Nephron progenitor cell (in vitro differentiated cells): ENCODE data around the gene BACE2.
A peak's percentile ranks its signal among the peaks of the same experiment; 100 is the strongest.

Experiments
- DNase-seq: peaks from one replicate; pipeline ENCODE4 v3.0.0; 2021
- H3K27ac Mint-ChIP-seq: 2 replicates; pipeline ENCODE4 v1.8.0; 2021; ENCODE audit warnings: mild to moderate bottlenecking, moderate library complexity, mixed read lengths
- H3K27me3 Mint-ChIP-seq: 2 replicates; pipeline ENCODE4 v1.8.0; 2021; ENCODE audit warnings: mild to moderate bottlenecking, low read depth, mixed read lengths; ENCODE audit not compliant: poor library complexity
- H3K36me3 Mint-ChIP-seq: 2 replicates; pipeline ENCODE4 v1.8.0; 2021; ENCODE audit warnings: low read depth, mixed read lengths
- H3K4me1 Mint-ChIP-seq: 2 replicates; pipeline ENCODE4 v1.8.0; 2021; ENCODE audit warnings: mixed read lengths
- H3K4me3 Mint-ChIP-seq: 2 replicates; pipeline ENCODE4 v1.8.0; 2021; ENCODE audit warnings: mild to moderate bottlenecking, moderate library complexity, mixed read lengths
- H3K9me3 Mint-ChIP-seq: 2 replicates; pipeline ENCODE4 v1.8.0; 2021; ENCODE audit warnings: mild to moderate bottlenecking, moderate library complexity, mixed read lengths
- TF ChIP-seq, protein P1 (sequence below): fragments of 200-600 bp; sonication (generic); IDR thresholded peaks from 2 replicates; pipeline ENCODE4 v1.5.0; 2021; ENCODE audit warnings: antibody characterized with exemption

Gene BACE2

DNA sequence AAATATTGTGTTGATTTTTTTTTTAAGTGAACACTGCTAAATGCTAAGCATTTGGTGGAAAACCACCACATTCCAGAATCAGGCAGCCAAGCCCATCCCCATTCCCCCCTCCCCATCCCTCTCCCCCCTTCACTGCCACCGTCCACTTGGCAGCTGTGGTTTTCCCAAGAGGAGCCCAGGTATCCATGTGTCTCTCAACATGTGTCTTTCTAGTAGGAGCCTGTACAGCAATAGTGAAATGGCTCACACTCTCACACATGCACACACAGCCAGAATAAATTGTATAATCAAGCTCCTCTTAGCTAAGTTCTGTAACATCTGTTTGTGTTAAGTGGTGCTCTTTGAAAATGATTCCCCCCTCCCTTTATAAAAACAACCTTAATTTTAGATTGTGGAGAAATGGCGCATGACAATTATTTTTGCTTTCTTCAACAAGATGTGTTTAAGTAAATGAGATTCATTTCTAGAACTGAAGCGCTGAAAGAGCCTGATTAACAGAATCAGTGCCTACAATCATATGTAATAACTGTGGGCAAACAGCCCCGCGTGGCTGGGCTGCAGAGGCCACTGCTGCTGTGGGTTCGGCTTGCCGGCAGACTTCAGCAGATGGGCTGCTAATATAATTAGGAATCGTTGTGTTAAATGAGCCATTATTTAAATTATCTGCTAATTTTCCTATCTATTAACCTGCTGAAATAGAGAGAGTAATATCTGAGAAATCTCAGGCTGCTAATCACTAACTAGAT is 43.3 kb downstream of the BACE2 start:
- TF ChIP-seq, protein P1, sequence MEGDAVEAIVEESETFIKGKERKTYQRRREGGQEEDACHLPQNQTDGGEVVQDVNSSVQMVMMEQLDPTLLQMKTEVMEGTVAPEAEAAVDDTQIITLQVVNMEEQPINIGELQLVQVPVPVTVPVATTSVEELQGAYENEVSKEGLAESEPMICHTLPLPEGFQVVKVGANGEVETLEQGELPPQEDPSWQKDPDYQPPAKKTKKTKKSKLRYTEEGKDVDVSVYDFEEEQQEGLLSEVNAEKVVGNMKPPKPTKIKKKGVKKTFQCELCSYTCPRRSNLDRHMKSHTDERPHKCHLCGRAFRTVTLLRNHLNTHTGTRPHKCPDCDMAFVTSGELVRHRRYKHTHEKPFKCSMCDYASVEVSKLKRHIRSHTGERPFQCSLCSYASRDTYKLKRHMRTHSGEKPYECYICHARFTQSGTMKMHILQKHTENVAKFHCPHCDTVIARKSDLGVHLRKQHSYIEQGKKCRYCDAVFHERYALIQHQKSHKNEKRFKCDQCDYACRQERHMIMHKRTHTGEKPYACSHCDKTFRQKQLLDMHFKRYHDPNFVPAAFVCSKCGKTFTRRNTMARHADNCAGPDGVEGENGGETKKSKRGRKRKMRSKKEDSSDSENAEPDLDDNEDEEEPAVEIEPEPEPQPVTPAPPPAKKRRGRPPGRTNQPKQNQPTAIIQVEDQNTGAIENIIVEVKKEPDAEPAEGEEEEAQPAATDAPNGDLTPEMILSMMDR = no peak
- no peak overlapping the region for H3K4me3 Mint-ChIP-seq

DNA sequence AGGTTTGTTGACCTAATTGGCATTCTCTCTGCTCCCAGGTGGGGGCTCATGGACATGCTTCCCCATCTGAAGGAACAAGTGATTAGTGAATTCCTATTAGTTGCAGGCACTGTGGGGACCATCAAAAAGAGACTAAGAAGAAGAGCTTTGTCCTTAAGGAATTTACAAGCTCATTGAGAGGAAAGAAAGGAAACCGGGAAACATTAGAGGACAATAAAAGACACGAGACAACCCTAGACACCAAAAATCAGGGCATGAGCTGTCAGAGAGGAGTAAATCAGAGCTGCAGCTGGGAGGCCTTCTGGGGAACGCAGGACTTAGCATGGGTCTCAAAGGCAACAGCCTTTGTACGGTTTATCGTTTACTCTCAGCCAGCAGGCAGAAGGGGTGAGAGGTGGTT is 45.1 kb downstream of the BACE2 start:
- TF ChIP-seq, protein P1 = no peak
- Mint-ChIP-seq H3K27ac (peak overlapping the region; percentile 98), H3K27me3 (peaks cover 4% of the 10 kb centered on the region)

More for the DNA sequence above, 43.3 kb downstream of the BACE2 start:
- H3K9me3 Mint-ChIP-seq = peaks cover 4% of the 10 kb centered on the region
- DNase-seq = no peak
- peaks cover 4% of the 10 kb centered on the region for H3K27me3 Mint-ChIP-seq
- H3K27ac Mint-ChIP-seq = no peak overlapping the region
- no peaks in the 10 kb centered on the region for H3K36me3 Mint-ChIP-seq
- peaks cover 96% of the 10 kb centered on the region for H3K4me1 Mint-ChIP-seq

DNA sequence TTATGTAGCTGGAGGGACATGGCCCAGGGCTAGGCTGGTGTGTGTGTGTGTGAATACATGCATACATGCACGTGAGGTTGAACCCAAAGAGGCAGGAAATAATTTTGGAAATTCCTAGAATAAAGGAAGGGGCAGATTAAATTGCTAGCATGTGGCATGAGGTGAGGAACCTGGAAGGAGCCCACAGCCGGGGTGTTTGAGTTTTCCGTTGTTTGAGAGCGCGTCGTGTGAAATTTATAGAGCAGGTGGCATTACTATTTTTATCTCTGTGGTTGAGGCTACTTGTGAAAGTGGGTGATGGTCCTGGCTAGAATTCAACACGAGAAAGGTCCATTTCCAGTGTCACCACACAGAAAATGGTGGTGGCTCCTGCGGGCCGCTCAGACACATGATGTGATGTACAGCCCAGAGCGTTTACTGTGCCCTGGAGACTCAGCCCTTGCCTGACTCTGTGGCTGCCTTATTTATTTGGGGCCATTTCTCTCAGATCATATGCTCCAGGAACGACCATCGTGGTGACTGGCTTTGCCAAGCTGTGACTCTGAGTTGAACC is 48.0 kb downstream of the BACE2 start:
- no peaks in the 10 kb centered on the region for H3K27me3 Mint-ChIP-seq
- peaks cover 4% of the 10 kb centered on the region for H3K9me3 Mint-ChIP-seq
- H3K27ac Mint-ChIP-seq = peak overlapping the region; percentile 52
- H3K4me3 Mint-ChIP-seq = peak overlapping the region; percentile 20
- no peaks in the 10 kb centered on the region for H3K36me3 Mint-ChIP-seq
- TF ChIP-seq, protein P1 = no peak
- peaks cover 72% of the 10 kb centered on the region for H3K4me1 Mint-ChIP-seq
- no peak for DNase-seq

More for the DNA sequence above, 45.1 kb downstream of the BACE2 start:
- peak; percentile 39 for DNase-seq
- H3K36me3 Mint-ChIP-seq = no peaks in the 10 kb centered on the region
- H3K4me3 Mint-ChIP-seq = peak overlapping the region; percentile 47
- peaks cover 97% of the 10 kb centered on the region for H3K4me1 Mint-ChIP-seq
- peaks cover 4% of the 10 kb centered on the region for H3K9me3 Mint-ChIP-seq

DNA sequence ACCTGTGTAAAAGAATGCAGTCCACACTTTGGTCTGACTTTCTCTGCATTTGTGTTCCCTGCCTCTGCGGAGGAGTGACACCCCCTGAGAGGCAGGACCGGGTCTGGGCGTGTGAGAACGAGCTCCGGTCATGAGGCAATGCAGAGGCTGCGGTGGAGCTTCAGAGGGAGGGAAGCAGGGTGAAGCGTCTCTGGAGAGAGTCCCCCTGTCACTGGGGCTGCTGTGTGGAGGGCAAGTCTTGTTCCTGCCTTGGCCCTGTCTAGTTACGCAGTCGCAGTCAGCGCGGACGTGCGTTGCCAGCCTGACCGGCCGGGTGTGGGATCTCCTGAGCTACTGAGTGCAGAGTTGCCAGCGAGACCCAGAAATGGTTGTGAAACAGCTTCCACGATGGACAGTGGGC is 48.5 kb downstream of the BACE2 start:
- Mint-ChIP-seq H3K4me3 (peak overlapping the region; percentile 65), H3K36me3 (no peaks in the 10 kb centered on the region), H3K27ac (peak overlapping the region; percentile 52), H3K27me3 (no peaks in the 10 kb centered on the region), H3K9me3 (peaks cover 4% of the 10 kb centered on the region), H3K4me1 (peaks cover 66% of the 10 kb centered on the region)
- DNase-seq = no peak
- TF ChIP-seq, protein P1 = no peak

DNA sequence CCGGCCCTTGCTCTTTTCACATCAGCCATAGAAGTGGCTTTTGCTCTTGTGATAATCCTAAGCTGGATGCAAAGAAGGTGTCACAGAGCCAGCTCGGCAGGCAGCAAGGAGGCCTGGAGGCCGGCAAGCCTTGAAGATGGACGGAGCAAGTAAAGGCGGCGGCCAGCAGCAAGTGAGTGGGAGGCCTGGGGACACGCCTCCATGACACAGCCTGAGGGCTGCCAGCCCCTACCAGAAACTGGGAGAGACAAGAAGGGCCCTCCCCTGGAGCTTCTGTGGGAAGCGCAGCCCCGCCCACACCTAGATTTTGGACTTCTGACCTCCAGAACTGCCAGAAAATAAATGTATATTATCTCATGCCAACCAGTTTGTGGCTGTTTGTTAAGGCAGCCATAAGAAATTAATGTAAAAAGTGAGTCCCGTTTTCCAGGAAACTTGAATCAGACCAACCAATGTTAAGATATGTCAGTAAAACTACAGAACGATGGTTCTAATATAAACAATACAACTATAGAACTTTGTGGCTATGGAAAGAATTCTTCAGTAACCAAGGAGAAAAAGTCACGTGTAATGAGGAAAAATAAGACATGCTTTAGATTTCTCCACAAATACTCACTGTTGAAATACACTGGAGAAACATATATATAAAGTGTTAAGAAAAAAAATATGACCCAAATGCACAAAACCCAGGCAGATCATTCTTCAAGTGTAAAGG is 49.9 kb downstream of the BACE2 start:
- H3K9me3 Mint-ChIP-seq = peaks cover 6% of the 10 kb centered on the region
- H3K36me3 Mint-ChIP-seq = no peaks in the 10 kb centered on the region
- peak overlapping the region; percentile 23 for H3K4me3 Mint-ChIP-seq
- peak; percentile 25 for DNase-seq
- TF ChIP-seq, protein P1 = no peak
- peaks cover 53% of the 10 kb centered on the region for H3K4me1 Mint-ChIP-seq
- peak overlapping the region; percentile 64 for H3K27ac Mint-ChIP-seq
- no peaks in the 10 kb centered on the region for H3K27me3 Mint-ChIP-seq
